ENCODE data around the gene VSIG4.
"Not testable (repeated sequence)": the region's sequence is repeated elsewhere in the genome, so short reads cannot be mapped to it uniquely, and the experiment has no call there.

The VSIG4 gene

DNA sequence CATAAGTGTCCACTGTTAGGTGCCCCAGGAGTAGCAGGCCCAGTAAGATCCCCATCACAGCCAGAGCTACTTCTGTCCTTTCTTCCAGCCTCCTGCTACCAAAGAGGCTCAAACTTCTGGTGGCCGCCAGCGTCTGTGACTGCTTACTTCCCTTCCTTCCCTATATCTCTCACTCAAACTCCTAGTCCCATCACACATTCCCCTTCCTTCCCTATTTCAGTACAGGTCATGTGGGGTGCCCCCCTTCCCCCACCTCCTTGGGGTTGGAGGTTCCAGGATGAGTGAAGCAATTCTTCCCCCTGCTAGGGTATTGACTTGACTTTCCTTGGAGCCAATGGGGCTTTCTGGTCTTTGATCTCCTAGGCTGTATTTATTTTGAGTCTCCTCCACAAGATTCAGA lies at the start of gene VSIG4:
VSIG4 (minus strand) TSS at position 137 of the 400 bp plus-strand sequence; CDS start at position 55, 82 bp downstream.
- no peak for DNase-seq

- DNase-seq = no peak
Observed at GRCh38 chrX:66076801-66077200, 36.9 kb upstream of the VSIG4 start.

GRCh38 chrX:66074920-66075879 lies 35.3 kb upstream of the VSIG4 start:
- no peak for DNase-seq

- DNase-seq = no peak
Observed at GRCh38 chrX:66071126-66071525, 31.2 kb upstream of the VSIG4 start.

DNA sequence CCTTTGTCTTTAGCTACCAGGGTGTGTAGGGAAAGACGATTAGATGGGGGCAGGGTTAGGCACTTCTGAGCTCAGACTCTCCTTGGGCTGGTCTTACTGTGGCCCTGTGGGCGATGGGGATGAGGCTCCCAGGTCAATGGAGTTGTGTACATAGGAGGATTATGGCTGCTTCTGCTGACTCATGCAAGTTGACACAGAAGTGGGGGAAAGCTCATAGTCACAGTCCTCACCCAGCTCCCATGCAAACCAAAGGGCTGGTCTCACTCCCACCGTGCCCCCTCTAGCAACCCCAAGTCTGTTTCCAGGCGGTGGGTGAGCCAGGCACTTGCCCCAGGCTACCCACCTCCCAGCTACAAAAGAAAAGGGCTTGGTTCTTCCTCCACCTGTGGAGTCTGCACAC lies 24.4 kb upstream of the VSIG4 start:
- no peak for DNase-seq

- not testable (repeated sequence) for DNase-seq
Observed at GRCh38 chrX:66057019-66057418, 17.1 kb upstream of the VSIG4 start.

- DNase-seq = no peak
Observed at GRCh38 chrX:66054978-66055377, 15.1 kb upstream of the VSIG4 start.

GRCh38 chrX:66053414-66053813 lies 13.5 kb upstream of the VSIG4 start:
- DNase-seq = no peak

GRCh38 chrX:66051980-66052379 lies 12.1 kb upstream of the VSIG4 start:
- DNase-seq = no peak

- DNase-seq = no peak
Observed at GRCh38 chrX:66050140-66050569, 10.3 kb upstream of the VSIG4 start.

DNA sequence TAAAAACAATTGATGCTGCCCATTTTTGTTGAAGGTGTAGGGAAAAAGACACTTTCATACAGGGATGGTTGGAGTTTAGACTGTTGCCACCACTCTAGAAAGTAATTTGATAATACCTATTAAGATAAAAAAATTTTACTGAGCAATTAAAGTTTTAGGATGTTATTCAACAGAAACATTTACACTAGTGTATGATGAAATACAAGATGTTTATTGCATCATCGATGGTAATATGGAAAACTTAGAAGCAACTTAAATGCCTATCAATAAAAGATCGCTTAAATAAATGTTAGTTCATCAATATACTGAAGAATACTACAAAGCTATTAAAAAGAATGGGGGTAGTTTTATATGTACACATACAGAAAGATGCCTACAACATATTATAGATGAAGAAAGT lies 9.2 kb upstream of the VSIG4 start:
- DNase-seq = no peak

GRCh38 chrX:66046612-66047235 lies 6.8 kb upstream of the VSIG4 start:
- DNase-seq = no peak

GRCh38 chrX:66045894-66046293 lies 6.0 kb upstream of the VSIG4 start:
- DNase-seq = no peak

DNA sequence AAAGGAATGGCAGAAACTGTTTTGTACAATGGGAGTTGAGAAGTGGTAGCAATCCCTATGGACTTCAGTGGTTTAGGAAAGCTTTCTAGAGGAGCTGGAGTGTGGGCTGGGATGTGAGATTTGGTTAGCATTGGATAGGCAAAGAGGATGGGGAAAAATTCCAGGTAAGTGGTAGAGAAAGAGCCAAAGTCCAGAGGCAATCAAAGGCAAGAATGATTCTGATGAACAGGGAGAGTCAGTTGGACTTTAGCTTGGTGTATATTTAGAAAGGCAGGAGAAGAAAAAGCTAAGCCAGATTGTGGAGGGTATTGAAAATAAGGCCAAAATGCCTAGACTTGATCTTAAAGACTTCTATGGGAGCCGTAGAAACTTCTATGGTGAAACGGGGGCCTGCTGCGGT lies 3.7 kb upstream of the VSIG4 start:
- no peak for DNase-seq

GRCh38 chrX:66042307-66043077 lies 2.6 kb upstream of the VSIG4 start:
- DNase-seq = no peak

- no peak for DNase-seq
Observed at GRCh38 chrX:66038115-66038514, 1.8 kb downstream of the VSIG4 start.

- DNase-seq = no peak
Observed at GRCh38 chrX:66036231-66036630, 3.6 kb downstream of the VSIG4 start.

DNA sequence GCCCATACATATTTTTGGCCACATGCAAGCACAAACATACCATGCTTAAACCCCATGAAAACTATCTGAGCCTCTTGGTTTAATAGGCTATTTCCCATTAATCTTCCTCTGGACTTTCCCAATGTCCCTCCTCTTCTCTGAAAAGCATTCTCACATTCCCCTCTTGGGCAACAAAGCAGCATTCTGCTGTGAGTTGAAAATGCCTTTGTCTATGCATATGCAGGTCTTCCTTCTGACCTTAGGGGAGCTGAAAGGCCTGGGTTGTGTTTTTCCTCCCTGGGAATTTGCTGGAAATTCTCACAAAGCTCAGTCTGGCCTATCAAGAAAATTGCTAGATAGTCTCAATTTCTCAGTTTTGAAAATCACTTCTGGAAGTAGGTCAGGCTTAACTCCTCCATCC lies 4.2 kb downstream of the VSIG4 start:
- DNase-seq = no peak

- DNase-seq = no peak
Observed at GRCh38 chrX:66030505-66031317, 9.2 kb downstream of the VSIG4 start.

DNA sequence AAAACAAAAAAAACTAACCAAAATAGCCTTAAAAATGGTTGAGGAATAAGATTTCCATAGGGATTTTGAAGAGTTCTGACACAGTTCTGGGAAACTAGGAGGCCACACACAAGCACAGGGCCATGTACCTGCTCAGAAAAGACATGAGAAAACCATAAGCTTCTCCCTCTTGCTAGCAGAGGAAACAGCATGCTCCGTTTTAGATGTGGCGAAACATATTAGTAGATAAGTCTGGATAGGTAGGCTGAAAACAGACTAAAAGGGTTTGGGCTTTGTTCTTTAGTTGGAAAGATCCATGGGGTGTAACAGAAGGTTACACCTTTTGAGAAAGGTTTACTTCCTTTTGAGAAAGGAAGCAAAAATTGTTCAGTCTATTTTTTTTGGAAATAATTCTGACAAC lies 10.9 kb downstream of the VSIG4 start:
- DNase-seq = no peak

DNA sequence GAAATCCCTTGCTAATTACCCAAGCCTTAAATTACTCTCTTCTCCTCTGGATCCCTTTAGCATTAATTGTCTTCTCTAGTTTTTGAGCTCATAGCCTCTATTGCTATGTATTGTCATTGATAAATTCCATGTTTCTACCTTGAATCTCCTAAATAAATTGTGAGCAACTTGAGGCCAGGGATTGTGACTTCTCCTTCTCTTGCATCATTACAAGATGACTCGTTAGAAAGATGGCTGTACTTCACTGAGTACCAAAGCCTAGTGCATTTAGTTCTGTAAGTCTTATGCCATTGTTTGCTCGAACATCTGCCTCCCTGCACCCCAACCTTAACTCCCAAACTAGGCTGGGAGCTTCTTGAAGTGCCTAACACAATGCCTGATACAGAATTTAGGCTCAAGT lies 15.3 kb downstream of the VSIG4 start:
- DNase-seq = no peak

- DNase-seq = no peak
Observed at GRCh38 chrX:66024092-66024467, 15.8 kb downstream of the VSIG4 start.
